Activated B cell treated with CpG ODN at 0.5 μM for 24 hours (primary cell): ENCODE data around the gene BPIFB6. TPM values are rescaled to one million over a fixed set of nuclear protein-coding genes. Genes with fewer than 3 reads are reported as not detected.

Experiments
- ATAC-seq: fragments of 200-7000 bp; cut with Tn5 transposase; one replicate; pipeline ENCODE4 v1.10.0; 2021; ENCODE audit warnings: low read depth, mild to moderate bottlenecking, moderate library complexity
- CTCF ChIA-PET: fragments of 350-600 bp; sonication (Branson Sonifier 250); formaldehyde crosslinking; loops from one replicate; lab custom pipeline; 2021; ENCODE audit warnings: antibody characterized with exemption; lab: Charles Lee
- POLR2A ChIA-PET: fragments of 350-600 bp; sonication (Branson Sonifier 250); formaldehyde crosslinking; loops from one replicate; lab custom pipeline; 2021; ENCODE audit warnings: antibody characterized with exemption; lab: Charles Lee
- DNase-seq: peaks from one replicate; pipeline ENCODE4 v3.0.0; 2022
- H3K27ac Mint-ChIP-seq: one replicate; pipeline ENCODE4 v1.8.0; 2020; ENCODE audit warnings: mixed read lengths
- H3K27me3 Mint-ChIP-seq: one replicate; pipeline ENCODE4 v1.8.0; 2021; ENCODE audit warnings: mixed read lengths
- H3K36me3 Mint-ChIP-seq: one replicate; pipeline ENCODE4 v1.8.0; 2021; ENCODE audit warnings: low read depth, mixed read lengths
- H3K4me1 Mint-ChIP-seq: one replicate; pipeline ENCODE4 v1.8.0; 2021; ENCODE audit warnings: mixed read lengths
- H3K4me3 Mint-ChIP-seq: one replicate; pipeline ENCODE4 v1.8.0; 2020; ENCODE audit warnings: mild to moderate bottlenecking, mixed read lengths
- H3K9me3 Mint-ChIP-seq: one replicate; pipeline ENCODE4 v1.8.0; 2020; ENCODE audit warnings: mixed read lengths
- CTCF ChIP-seq: fragments of 200-600 bp; IDR thresholded peaks from one replicate; pipeline ENCODE4 v1.8.0; 2022; ENCODE audit warnings: antibody characterized with exemption, mild to moderate bottlenecking
- intact Hi-C: fragments of 100-400 bp; cut with micrococcal nuclease; formaldehyde crosslinking; loops from one replicate; pipeline ENCODE4 v1.15.1; 2024
- total RNA-seq: library from RNA; stranded (reverse); gene quantifications from 2 replicates; pipeline ENCODE4 v1.2.3, GENCODE V29; 2022

BPIFB6 gene
- total RNA-seq, 1 donor from 2014 or later, result not detected

- ChIA-PET POLR2A (interaction anchor here (0.7 kb wide), 1 partner anchor 44 kb away, joined by 3 read pairs; no protein-coding TSS in a partner anchor), CTCF (no interaction called here)
- H3K27ac Mint-ChIP-seq, result no peak overlapping the region
- no peak overlapping the region for H3K4me3 Mint-ChIP-seq
- no peaks in the 10 kb centered on the region for H3K27me3 Mint-ChIP-seq
- H3K36me3 Mint-ChIP-seq, result no peaks in the 10 kb centered on the region
- intact Hi-C loops, result no loop called here
- no peaks in the 10 kb centered on the region for H3K9me3 Mint-ChIP-seq
- DNase-seq, result no peak
- TF ChIP-seq CTCF, result no peak
- H3K4me1 Mint-ChIP-seq, result no peaks in the 10 kb centered on the region
- ATAC-seq, result no peak
These were observed 6.1 kb upstream of the BPIFB6 start for GRCh38 chr20:33025318-33025876.

- intact Hi-C loops, result no loop called here
- Mint-ChIP-seq H3K27me3 (no peaks in the 10 kb centered on the region), H3K36me3 (no peaks in the 10 kb centered on the region), H3K27ac (no peak overlapping the region), H3K9me3 (no peaks in the 10 kb centered on the region), H3K4me1 (no peaks in the 10 kb centered on the region), H3K4me3 (no peak overlapping the region)
- POLR2A ChIA-PET, result interaction anchor here (0.7 kb wide), 1 partner anchor 43 kb away, joined by 3 read pairs; no protein-coding TSS in a partner anchor
- CTCF ChIA-PET, result no interaction called here
- no peak for TF ChIP-seq CTCF
- no peak for ATAC-seq
- no peak for DNase-seq
These were observed 5.2 kb upstream of the BPIFB6 start for GRCh38 chr20:33026072-33026778.

GRCh38 chr20:33026779-33027759 lies 4.4 kb upstream of the BPIFB6 start:
- Mint-ChIP-seq H3K4me3 (no peak overlapping the region), H3K36me3 (no peaks in the 10 kb centered on the region), H3K9me3 (no peaks in the 10 kb centered on the region), H3K27me3 (no peaks in the 10 kb centered on the region), H3K4me1 (no peaks in the 10 kb centered on the region), H3K27ac (no peak overlapping the region)
- TF ChIP-seq CTCF, result no peak
- ChIA-PET CTCF (interaction anchor here (1.4 kb wide), 1 partner anchor 123 kb away, joined by 3 read pairs; no protein-coding TSS in a partner anchor), POLR2A (no interaction called here)
- intact Hi-C loops, result no loop called here
- ATAC-seq, result no peak
- DNase-seq, result no peak

- no peak overlapping the region for H3K4me3 Mint-ChIP-seq
- DNase-seq (no peak), ATAC-seq (no peak)
- ChIA-PET CTCF (interaction anchor here (1.4 kb wide), 1 partner anchor 124 kb away, joined by 3 read pairs; no protein-coding TSS in a partner anchor), POLR2A (no interaction called here)
- H3K4me1 Mint-ChIP-seq, result no peaks in the 10 kb centered on the region
- no peaks in the 10 kb centered on the region for H3K27me3 Mint-ChIP-seq
- H3K9me3 Mint-ChIP-seq, result peaks cover under 1% of the 10 kb centered on the region
- no peak overlapping the region for H3K27ac Mint-ChIP-seq
- no peaks in the 10 kb centered on the region for H3K36me3 Mint-ChIP-seq
- TF ChIP-seq CTCF, result no peak
- intact Hi-C loops, result no loop called here
These were observed 3.4 kb upstream of the BPIFB6 start for GRCh38 chr20:33027769-33028751.
